G401 (cell line): ENCODE measurements around the gene DNAJC16. TPM values are rescaled to one million over a fixed set of nuclear protein-coding genes. Genes with fewer than 3 reads are reported as not detected.
A peak's percentile ranks its signal among the peaks of the same experiment; 100 is the strongest.

ENCODE experiments used
- DNase-seq: peaks from one replicate; pipeline ENCODE4 v3.0.0-alpha.2; 2015; ENCODE audit warnings: low spot score
- in situ Hi-C: cut with HindIII; loops from 2 replicates; pipeline ENCODE4 v1.10.0; 2016; ENCODE audit warnings: low sequenced_read_pairs, mixed read lengths
- total RNA-seq: library from RNA; depleted of rRNA; stranded (reverse); fragments of >200 nt; shearing (Covaris generic); gene quantifications from 2 replicates; pipeline ENCODE4 v1.2.3, GENCODE V29; 2014

The DNAJC16 gene
- total RNA-seq, 1 experiment from 2014 or later, result 19.1 TPM

DNA sequence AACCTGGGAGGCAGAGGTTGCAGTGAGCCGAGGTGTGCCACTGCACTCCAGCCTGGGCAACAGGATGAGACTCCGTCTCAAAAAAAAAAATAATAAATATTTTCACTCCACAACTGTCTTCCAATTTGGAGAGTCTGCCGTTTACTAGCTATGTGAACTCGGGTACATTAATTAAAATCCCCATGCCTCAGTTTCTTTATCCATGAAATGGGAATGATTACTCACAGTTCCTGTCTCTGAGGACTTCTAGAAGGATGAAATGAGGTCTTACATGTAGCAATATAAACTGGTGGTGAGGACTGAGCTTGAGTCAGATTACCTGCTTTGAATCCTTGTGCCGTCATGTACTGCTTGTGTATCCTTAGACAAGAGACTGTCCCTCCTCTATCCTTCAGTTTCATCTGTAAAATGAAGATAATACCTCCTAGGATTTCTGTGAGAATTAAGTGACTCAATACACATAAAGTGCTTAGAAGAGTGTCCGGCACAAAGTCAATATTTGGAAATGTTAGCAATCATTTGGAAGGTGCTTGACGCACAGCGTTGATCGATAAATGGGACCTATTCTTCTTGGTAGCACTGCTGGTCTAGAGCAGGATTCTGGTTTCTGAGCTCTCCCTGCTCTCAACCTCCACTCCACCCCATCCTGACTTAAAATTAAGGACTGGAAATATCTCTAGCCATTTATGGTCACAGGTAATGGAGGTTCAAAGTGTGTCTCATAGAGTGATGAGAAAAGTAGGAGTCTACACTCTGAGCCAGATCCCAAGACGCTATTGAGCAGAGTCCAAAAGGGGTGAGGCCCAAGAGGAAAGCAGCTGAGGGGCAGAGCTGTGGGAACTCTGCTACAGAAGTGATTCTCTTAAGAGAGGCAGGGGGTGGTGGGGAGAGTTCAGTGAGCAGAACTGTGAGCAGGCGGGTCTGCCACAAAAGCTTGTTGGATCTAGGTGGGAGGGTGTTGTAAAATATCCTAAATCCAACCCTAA, 79.0 kb downstream of the DNAJC16 start:
- in situ Hi-C loops, result no loop called here
- no peak for DNase-seq

DNA sequence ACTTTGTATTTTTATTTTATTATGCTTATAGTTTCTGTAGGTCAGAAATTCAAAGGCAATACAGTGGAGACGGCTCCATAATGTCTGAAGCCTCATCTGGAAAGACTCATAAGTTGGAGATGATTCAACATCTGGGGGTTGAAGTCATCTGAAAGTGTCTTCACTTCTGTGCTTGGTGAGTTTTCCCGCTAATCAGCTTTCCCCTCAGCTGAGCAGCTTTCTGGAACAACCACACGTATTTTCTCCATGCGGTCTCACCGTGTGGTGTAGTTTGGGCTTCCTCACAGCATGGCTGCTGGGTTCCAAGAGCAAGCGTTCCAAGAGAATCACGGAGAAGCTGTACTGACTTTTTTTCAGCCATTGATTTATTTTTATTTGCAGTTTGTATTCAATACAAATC, 83.0 kb downstream of the DNAJC16 start:
- in situ Hi-C loops, result no loop called here

DNA sequence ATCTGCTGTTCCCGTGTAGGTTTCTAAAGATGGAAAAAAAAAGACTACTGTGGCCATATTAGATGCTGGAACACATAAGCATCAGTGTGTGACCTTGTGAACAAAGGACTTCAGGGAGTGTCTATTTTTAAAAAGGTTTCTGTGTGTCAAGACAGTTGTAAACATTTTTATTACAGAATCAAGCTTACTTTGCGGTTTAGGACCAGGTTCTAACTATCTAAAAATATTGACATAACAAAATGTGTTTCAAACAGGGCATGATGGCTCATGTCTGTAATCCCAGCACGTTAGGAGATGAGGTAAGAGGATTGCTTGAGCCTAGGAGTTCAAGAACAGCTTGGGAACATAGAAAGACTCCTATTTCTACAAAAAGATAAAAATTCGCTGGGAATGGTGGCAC, 83.5 kb downstream of the DNAJC16 start:
- no peak for DNase-seq
- in situ Hi-C loops, result no loop called here

More for the DNA sequence above, 83.0 kb downstream of the DNAJC16 start:
- no peak for DNase-seq

DNA sequence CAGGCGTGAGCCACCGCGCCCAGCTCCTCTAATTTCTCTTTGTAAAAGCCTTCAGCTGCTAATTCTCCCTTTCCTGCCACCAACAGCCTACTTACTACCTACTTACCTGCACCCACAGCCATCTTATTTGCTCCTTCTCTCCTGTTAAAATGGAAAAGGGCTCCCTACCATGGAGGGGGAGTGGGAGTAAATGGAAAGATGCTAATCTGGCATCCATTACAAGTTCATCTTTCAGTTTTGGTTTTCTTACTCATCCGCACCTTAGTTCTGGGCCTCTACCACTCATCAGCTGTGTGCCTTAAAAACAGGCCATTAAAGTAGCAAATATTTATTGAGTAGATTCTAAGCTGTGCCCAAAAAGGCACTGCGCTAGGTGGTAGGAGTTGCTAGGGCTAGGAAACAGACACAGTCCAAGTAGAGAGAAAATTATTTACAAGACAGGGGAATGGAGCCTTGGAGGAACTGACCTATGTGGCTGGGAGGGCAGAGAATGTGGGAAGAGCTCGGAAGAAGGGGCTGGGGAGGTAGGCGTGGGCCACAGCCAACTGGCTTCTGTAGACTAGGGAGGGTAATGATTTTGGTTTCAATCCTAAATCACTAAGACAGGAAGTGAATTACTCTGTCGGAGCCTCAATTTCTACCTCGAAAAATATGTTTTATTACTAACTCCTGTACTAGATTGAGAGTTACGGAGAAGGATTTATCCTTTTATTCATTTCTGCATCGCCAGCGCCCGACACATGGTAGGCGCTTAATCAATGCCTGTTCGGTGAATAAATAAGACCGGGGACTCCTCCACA, 89.9 kb downstream of the DNAJC16 start:
- in situ Hi-C loops, result no loop called here
- no peak for DNase-seq

DNA sequence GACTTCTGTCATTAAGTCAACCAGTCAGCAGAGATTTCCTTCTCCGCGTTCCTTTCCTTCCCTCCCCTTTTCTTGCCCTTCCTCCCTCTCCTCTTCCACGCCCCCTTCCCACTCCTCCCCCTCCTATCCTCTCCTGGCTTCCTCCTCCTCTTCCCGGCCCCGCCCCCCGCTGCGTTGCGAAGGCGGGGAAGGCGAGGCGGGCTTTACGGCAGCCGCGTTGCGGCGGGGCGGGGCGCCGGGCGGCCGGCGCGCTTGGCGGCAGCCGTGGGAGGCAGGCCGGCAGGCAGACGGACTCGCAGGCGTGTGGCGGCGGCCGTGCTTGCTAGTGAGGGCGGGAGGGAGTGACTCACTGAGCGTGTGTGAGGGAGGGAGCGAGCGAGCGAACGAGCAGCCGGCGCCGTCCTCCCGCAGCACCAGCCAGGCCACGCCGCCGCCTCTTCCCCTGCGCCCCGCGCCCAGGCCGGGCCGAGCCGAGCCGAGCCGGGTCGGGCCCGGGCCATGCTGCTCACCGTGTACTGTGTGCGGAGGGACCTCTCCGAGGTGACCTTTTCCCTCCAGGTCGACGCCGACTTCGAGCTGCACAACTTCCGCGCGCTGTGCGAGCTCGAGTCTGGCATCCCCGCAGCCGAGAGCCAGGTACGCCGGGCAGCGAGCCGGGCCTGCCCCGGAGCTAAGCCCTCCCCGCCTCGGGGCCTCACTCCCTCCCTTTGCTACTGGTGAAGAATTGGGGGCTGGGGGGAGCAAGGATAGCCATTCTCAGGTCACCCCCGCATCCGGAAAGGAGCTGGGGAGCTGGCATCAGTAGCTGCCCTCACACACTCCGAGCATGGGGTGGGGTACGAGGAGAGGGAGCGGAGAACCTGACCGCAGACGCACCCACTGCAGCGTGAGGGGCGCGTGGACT, 90.8 kb downstream of the DNAJC16 start, which contains the start of gene DDI2:
Gene DDI2 (plus strand): TSS at position 286 of the 904 bp plus-strand sequence. CDS start 213 bp downstream, at position 499.
- DNase-seq, result peak; percentile 97
- in situ Hi-C loops, result no loop called here

DNA sequence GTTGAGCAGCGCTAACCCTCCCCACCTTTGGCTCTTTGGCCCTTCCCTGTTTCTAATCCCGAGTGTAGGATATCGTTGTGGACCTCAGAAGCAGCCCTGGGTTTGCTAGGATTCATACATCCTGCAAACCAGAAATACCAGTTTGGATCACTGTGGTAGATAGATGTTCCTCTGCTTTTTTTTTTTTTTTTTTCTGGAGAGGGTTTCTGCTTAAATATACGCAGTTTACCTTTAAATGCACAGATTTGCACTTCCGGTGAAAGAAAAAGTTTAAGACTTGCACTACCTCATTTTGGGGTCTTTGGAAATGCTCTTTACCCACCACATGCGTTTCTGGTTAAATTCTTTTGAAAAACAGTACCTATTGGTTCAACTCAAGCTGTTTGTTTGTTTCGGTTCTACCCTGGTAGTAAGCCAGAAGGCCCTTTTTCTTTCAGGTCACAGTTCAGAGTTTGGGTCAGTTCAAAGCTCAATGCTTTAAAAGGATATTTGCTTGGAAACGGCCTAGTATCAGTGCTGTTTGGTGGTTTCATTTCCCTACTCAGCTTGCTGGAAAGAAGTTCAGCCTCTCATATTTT, 91.5 kb downstream of the DNAJC16 start:
- in situ Hi-C loops, result no loop called here
- DNase-seq, result no peak

DNA sequence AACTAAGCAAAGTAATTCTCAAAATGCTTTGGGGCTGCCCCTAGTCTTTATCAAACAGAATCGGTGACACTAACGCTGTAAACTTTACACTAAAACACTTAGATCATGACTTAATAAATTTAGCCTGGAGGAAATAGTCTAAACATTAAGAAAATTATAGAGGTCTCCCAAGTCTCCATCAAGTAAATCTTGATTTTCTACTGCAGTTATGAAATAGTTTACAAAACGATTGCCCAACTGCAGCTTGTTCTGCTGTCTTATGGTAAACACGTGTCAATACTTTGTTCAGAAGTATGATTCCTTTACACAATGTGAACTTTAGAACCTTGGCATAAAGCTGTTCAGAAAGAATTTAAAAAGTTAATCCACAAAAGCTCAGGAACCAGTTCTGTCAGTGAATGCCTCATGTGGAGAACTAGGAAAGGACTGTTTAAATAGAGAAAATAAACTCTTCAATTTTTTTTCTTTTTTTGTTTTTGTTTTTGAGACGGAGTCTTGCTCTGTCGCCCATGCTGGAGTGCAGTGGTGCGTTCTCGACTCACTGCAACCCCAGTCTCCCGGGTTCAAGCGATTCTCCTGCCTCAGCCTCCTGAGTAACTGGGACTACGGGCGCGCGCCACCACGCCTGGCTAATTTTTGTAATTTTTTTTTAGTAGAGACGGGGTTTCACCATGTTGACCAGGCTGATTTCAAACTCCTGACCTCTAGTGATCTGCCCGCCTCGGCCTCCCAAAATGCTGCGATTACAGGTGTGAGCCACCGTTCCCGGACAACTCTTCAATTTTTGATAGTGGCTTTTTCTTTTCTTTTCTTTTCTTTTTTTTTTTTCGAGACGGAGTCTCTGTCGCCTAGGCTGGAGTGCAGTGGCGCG, 92.2 kb downstream of the DNAJC16 start:
- in situ Hi-C loops, result no loop called here
- no peak for DNase-seq

DNA sequence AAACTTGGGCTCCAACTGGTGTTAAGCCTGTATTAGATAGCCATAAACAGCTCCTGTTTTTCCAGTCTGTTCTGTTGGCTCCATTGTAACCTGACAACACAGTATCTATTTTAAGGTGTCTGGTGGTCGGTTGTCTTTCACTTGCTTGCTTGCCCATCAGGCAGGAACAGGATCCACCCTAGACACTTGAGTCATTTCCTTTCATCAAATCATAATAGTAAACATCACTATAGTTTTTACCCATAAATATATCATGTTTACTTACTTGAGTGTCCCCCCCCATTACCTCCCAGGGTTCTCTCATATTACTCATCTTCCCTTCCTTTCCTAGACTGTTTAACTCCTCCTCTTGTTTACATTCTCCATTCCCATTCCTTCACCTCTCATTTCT, 93.5 kb downstream of the DNAJC16 start:
- no peak for DNase-seq
- in situ Hi-C loops, result no loop called here

DNA sequence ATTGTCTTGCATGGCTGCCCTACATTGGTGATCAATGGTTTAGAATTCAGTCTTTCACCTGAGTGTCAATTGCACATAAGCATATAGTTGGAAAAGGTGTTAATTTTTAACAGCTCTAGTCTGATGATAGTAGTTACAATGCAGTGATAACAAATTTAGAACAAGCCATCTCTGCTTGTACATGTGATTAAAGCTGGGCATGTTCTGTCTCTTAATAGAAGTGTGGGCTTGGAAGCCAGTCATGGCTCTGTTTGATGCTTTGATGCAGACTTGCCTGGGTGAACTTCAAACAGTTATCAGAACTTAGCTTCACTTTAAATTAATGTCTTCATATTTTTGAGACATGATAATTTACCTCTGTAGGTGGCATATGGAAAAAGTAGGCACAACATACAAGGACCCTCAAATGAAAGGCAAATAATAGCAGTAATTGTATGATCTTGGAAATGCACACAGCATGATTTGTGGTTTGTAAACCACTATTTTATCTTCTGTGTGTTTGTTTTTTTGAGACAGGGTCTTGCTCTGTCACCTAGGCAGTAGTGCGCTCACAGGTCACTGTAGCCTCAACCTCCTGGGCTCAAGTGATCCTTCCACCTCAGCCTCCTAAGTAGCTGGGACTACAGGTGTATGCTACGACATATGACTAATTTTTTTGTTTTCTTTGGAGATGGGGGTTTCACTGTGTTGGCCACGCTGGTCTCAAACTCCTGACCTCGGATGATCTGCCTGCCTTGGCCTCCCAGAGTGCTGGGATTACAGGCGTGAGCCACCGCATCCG, 94.4 kb downstream of the DNAJC16 start:
- no peak for DNase-seq
- in situ Hi-C loops, result no loop called here

DNA sequence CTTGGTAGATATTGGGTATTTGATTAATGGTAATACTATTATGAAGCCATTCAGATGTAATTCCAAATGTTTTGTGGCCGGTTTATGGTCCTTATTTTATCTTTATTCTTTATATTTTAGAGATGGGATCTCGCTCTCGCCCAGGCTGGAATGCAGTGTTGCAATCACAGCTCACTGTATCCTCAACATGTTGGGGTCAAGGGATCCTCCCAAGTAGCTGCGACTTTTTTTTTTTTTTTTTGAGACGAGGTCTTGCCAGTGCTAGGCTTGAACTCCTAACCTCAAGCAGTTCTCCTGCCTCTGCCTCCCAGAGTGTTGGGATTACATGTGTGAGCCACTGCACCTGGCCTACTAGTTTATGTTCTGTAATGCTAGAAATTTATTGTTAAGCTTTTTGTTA, 95.3 kb downstream of the DNAJC16 start:
- DNase-seq, result no peak
- in situ Hi-C loops, result no loop called here

DNA sequence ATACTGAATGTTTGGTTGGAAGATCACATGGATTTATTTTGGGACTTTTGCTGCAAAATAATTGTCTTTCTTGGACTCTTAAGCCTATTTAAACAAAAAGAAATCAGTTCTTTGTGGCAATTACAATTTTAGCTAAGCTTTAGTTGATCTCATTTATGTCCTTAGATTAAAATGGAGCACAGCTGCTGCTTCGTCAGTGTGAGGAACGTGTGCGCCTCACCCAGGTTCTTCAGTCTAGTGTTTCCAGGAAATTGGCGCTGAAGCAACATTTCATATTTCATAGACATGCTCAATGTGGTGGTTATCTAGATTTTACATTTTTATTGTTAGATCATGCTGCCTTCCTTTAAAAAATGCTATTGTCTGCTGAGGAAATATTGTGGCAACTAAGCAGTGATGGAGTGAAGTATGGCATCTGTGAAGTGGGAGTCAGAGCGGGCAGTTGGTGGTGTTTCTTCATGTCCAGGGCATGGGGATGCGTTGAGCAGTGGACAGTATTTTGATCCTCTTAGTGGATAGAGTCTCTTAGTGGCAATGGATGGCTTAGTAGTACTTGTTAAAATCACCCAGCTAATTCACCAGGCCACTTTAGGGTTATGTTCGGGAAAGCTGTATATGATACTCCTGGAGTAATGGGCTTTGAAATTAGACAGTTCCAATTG, 96.2 kb downstream of the DNAJC16 start:
- no peak for DNase-seq
- in situ Hi-C loops, result no loop called here

DNA sequence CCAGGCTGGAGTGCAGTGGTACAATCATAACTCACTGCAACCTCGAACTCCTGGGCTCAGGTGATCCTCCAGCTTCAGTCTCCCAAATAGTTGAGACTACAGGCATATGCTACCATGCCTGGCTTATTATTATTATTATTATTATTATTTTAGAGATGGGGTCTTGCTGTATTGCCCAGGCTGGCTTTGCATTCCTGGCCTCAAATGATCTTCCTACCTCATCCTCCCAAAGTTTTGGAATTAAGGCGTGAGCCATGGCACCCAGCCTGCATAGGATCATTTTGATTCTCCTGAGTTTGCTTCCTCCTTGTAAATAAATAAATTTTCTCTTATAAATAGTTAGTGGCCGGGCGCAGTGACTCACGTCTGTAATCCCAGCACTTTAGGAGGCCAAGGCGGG, 96.8 kb downstream of the DNAJC16 start:
- in situ Hi-C loops, result no loop called here
- DNase-seq, result no peak

DNA sequence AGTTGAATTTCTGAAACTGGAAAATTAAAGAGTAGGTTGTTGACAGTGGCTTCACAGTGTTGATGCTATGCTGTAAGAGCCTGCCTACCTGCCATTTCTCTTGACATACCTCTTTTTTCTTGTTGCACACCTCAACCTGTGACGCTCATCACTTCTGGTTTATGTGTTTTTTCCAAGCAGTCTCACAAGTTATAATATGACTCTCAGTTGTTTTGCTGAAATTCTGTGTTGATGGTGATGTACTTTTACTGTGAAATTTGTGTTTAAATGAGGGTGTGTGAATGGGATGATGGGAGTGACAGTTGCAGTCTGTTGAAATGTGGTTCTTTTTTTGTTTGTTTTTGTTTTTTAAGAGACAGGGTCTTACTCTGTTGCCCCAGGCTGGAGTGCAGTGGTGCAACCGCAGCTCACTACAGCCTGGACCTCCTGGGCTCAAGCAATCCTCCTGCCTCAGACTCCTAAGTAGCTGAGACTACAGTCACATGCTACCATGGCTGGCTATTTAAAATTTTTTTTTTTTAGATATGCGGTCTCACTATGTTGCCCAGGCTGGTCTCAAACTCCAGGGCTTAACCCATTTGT, 97.6 kb downstream of the DNAJC16 start:
- in situ Hi-C loops, result no loop called here
- no peak for DNase-seq

DNA sequence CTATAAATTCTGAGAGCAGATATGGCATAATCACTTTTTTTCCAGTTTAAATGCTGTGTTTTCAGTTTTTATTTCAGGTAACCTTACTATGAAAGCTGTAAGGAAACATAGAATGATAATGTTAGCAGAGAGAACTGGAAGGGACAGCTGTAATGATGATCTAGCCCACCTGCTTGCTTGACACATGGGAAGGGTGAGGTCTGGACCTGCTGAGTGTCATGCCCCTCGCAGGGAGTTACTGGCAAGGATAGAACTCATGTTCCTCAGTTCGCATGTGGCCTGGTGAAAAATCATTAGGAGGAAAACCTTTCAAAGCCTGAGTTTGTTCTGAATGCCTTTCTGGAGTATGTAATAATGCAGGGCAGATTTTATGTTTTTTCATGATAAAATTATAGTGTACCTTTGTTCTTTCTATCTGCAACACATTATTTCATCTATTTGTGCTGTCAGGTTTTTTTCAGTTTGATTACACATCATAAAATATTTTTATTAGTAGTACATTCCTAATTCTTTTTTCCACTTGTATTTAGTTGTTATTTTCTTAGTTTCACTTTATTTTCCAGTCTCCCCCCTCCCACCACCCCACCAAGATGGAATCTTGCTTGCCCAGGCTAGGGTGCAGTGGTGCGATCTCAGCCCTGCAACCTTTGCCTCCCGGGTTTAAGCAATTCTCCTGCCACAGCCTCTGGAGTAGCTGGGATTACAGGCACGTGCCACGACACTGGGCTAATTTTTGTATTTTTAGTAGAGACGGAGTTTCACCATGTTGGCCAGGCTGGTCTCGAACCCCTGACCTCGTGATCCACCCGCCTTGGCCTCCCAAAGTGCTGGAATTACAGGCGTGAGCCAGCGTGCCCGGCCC, 98.6 kb downstream of the DNAJC16 start:
- DNase-seq, result peak; percentile 46
- in situ Hi-C loops, result no loop called here
